ENCODE data around the gene EDN3.

Gene EDN3

DNA sequence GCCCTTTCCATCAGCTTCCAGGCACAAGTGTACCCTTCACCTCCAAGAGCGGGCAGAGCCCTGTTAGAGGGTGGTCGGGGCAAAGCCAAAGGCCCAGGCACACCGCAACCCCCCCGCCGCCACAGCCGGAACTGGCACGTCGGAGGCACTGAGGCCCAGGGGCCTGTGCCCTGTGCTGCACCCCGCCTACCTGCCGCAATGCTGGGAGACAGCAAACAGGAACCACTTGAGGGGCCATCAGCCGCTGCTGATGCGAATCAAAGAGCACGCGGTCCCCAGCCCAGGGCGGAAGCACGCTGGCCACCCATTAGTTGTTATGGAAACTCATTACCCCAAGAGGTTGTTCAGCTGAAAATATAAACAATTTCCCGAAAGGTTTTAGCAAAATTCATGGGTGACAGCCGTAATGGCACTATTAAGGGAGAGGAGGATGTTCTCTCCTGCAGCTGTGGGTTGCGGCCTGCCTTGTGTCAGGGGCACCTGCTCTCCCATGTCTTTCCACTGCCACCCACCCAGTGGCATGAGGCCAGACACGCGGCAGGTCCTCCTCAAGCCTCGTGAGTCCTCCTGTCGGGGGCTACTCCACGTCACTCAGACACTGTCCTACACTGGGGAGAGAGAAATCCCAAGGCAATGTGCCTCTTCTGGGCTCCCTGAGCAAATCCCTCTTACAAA lies 65.3 kb downstream of the EDN3 start:
- DNase-seq = no peak

DNA sequence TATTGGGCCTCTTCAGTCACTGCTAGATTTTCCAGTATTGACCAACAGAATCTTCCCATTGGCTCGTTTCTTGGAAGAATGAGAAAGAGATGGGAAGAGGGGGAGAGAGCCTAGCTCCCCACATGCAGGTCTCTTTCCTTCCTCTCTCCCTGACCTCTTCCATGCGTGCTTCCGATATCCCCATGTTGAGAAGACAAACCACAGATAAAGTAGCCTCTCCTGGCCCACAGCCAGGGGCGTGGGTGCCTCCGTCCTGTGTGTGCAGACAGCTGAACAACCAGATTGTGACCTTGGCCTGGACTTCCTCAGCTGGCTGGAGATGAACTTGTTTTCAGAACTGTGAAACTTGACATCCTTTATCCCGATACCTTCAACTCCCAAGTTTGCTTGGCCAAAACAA lies 71.0 kb downstream of the EDN3 start:
- no peak for DNase-seq

DNA sequence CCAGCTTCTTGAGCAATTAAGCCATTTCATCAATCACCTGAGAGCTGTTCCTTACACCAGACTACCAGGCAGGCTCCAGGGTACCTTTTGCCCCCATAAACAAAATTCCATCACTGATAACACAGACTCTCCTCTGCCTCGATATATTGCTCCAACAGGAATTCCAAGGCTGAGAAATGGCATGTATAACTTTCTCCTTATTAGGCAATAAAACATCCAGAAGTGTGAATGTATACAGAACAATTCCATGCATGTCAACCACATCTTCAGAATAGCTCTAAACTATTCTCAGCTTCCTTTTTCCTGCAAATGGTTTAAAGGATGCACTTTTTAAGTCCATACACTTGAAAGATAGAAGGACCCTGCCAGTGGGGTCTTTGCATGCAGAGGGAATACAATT lies 73.8 kb downstream of the EDN3 start:
- no peak for DNase-seq

DNA sequence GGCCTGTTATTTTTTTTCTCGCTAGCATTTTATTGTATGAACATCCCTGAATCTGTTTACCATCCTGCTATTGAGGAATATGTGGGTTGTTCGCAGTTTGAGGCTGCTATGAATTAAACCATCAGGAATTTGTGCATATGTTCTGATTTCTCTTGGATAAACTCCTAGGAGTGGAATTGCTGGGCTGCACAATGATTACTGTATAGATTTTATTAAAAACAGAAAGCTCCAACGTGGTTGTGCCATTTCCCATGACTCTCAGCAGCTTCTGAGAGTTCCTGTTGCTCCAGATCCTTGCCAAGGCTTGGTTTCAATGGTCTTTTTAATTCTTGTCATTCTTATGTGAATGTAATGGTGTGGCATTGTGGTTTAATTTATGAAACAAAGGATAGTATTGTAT lies 75.1 kb downstream of the EDN3 start:
- no peak for DNase-seq

All from SHP77 (cell line).